ENCODE measurements around the gene EIF3D.
A peak's percentile ranks its signal among the peaks of the same experiment; 100 is the strongest.

Gene EIF3D

DNA sequence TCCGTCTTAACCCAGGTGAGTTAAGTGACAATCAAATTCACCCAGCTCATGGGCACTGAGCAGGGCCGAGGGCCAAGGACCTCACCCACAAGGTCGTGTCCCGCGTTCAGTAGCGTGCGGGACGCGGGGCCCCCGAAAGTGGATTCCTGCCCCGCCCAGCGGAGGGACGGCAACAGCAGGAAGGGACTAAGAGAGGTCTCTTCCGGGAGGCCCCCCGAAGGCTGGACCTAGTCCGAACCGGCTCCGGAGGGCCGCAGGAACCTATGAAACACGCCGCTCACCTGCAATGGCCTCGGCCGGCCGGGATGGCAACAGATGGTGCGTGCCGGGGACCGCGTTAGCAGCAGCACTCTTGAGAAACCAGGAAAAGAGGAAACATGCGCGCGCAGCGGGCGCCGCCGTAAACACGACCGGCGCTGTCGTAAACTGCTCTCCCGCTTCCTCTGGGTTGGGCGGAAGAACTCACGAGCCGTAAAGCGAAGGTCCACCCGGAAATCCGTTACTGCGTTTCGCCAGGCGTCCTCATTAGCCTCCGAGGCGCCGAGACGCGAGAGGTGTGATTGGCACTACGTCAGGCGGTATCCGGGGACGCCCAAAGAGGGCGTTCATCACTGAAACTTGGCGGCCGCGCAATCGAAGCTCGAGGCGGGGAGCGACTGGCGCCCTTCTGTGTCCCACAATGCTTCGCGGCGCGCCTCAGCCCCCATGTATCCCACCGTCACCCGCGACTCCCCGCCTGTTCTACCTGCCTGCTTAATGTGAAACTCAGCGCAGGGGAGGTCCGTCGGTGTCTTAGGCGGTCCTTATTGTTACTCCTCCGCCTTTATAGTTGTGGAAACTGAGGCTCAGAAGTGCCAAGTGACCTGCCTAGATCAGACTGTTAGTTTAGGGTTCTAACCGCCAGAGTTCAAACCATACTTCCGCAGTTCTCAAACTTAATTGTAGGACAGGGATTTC lies at the start of gene EIF3D:
TSS of gene EIF3D (minus strand) at position 372 of the 957 bp plus-strand sequence. CDS start 3,045 bp downstream, outside the sequence.
- peak; percentile 99 for DNase-seq (ENCODE audit: low read depth)

GRCh38 chr22:36578619-36579018 lies 49.7 kb upstream of the EIF3D start:
- DNase-seq (ENCODE audit: low read depth): no peak

GRCh38 chr22:36577019-36577418 lies 48.1 kb upstream of the EIF3D start:
- DNase-seq (ENCODE audit: low read depth): peak; percentile 88

DNA sequence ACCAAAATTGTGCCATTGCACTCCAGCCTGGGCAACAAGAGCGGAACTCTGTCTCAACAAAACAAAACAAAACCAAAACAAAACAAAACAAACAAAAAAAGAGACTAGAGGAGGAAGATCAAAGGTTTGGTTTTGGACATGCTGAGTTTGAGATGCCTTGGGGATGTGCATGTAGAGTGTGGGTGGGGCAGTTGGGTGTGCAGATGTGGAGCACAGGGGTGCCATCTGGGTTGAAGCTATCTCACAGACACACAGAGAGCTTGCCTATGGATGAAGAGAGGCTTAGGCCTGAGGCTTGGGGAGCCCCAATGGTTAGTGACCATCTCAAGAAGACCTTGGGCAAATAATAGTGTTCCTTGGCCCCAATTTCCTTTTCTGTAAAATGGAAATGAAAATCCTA lies 45.8 kb upstream of the EIF3D start:
- no peak for DNase-seq (ENCODE audit: low read depth)

- DNase-seq (ENCODE audit: low read depth): no peak
Observed at GRCh38 chr22:36573815-36574363, 44.9 kb upstream of the EIF3D start.

- no peak for DNase-seq (ENCODE audit: low read depth)
Observed at GRCh38 chr22:36571991-36572390, 43.0 kb upstream of the EIF3D start.

- DNase-seq (ENCODE audit: low read depth): peak; percentile 39
Observed at GRCh38 chr22:36569999-36570398, 41.0 kb upstream of the EIF3D start.

- no peak for DNase-seq (ENCODE audit: low read depth)
Observed at GRCh38 chr22:36568846-36569245, 39.9 kb upstream of the EIF3D start.

DNA sequence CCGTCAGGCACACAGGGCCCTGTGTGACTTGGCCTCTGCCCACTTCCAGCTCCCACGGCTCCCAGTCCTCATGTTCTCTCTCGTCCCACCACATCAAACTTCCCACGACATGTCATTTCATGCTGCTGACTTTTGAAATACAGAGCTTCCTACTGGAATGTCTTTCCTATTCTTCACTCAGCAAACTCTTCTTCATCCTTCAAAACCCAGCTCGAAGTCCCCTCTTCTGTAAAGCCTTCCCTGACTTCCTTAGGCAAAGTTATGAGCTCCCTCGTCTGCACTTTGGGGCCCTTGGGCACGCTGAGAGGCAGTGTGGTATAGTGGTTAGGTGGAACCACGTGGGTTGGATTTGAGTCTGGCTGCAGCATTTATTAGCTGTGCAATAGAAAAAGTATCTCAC lies 37.8 kb upstream of the EIF3D start:
- DNase-seq (ENCODE audit: low read depth): no peak

- no peak for DNase-seq (ENCODE audit: low read depth)
Observed at GRCh38 chr22:36565686-36566085, 36.7 kb upstream of the EIF3D start.

DNA sequence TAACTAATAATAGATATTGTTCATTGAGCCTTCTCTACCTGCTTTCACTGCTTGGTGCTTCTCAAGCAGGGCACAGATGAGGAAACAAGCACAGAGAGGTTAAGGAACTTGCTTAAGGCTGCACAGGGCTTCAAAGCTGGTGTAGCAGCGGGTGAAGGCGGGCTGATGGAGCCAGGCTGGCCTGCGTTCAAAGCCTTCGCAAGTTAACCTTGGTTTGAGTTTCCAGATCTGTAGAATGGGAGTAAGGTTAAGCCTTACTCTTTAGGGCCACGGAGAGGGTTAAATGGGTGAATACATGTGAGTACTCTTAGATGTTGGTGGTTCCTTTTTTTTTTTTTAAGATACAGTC lies 36.2 kb upstream of the EIF3D start:
- DNase-seq (ENCODE audit: low read depth): no peak

DNA sequence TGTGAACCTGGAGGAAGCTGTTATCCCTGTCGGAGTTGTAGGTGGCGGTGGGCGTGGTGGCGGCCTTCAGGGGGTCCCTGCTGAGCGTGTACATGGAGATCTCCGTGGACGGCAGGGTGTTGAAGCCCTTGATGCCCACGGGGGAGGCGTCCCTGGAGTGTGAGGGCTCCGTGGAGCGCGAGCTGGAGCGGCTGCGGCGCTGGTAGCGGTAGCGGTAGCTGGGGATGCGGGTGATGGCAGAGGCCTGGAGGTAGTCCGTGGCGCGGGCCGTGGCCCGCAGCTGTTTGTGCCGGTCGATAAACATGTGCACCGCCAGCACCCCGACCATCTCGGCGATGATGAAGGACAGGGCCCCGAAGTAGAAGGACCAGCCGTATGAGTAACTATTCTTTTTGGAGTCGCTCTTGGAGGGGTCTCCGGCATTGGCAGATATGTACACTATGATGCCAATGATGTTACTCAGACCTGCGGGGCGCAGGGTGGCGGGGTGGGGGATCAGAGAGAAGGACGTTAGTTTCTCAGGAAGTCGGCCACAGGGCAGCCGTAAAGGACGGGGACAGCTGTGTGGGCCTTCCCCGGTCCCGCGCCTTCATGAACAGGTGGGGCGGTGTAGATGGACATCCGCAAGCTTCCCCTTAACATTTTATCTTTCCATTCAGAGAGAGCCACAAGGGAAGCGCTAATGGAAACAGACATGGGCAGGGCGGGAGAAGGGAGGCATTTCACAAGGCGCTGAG lies 35.6 kb upstream of the EIF3D start:
- DNase-seq (ENCODE audit: low read depth): no peak

- DNase-seq (ENCODE audit: low read depth): no peak
Observed at GRCh38 chr22:36563898-36564297, 34.9 kb upstream of the EIF3D start.

GRCh38 chr22:36563444-36563843 lies 34.5 kb upstream of the EIF3D start:
- no peak for DNase-seq (ENCODE audit: low read depth)

- DNase-seq (ENCODE audit: low read depth): no peak
Observed at GRCh38 chr22:36563001-36563400, 34.0 kb upstream of the EIF3D start.

DNA sequence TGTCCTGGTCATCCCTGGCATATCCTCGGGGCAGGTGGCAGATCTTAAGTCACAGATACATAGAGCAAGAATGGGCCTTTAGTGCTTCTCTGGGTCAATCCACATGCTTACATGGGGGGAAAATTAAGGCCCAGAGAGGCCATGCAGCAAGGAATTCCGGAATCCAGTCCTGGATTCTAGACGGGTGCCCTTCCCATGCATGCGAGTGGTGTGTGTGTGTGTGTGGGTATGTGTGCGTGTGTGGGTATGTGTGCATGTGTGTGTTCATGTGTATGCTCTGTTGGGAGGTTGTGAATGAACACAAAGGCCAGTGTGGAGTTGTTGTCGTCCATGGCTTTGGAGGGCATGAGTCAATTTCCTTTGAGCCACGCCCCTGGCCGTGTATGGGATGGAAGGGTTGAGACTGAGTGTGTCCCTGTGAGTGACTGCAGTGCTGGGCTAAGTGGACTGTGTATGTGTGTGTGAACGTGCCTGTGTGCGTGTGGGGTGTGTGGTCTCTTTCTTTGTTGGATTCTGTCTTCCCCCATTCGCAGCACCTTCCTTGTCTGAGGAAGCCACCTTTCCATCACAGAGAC lies 33.4 kb upstream of the EIF3D start:
- no peak for DNase-seq (ENCODE audit: low read depth)

DNA sequence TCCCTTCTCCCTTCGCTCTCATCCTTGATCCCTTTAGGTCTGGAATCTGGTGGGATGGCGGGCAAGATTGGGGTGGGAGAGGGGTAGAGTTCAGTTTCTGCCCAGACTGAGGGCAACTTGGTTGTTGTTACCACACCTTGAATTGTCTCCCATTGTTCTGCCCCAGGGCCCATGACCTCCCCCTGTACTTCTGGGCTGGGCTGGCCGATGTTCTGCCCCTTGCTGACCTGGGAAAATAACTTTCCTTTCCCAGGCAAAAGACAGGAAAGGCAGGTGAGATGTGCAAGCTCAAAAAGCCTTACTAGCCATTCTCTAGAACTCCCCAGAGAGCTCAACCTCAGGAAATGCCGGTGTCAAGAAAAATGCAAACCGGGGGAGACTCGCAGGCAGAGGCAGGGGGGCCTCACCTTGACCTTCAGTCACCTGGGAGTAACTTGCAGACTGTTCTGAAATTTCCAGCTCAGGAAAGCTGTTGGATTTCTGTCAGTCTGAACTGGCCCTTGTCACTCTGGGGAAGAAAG lies 32.4 kb upstream of the EIF3D start:
- DNase-seq (ENCODE audit: low read depth): no peak

DNA sequence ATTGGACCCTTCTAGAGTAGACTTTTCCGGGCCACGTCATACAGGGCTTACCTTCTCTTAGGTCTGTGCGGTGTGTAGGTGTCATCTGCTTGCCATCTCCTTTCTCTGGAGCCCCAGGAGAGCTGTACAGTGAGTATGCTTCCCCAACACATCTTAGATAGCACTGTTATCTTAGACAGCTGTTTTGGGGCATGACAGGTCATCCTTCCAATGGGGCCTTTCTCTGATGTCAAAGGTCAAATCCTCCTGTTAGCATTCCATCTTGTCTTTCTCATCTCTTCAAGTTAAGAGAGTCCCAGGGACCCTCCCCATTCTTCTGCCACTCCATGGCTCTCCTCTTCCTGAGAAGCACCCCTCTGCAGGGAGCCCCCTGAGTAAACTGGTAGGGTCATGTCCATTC lies 31.0 kb upstream of the EIF3D start:
- no peak for DNase-seq (ENCODE audit: low read depth)

GRCh38 chr22:36554098-36554497 lies 25.1 kb upstream of the EIF3D start:
- DNase-seq (ENCODE audit: low read depth): no peak

- DNase-seq (ENCODE audit: low read depth): no peak
Observed at GRCh38 chr22:36552289-36552688, 23.3 kb upstream of the EIF3D start.

DNA sequence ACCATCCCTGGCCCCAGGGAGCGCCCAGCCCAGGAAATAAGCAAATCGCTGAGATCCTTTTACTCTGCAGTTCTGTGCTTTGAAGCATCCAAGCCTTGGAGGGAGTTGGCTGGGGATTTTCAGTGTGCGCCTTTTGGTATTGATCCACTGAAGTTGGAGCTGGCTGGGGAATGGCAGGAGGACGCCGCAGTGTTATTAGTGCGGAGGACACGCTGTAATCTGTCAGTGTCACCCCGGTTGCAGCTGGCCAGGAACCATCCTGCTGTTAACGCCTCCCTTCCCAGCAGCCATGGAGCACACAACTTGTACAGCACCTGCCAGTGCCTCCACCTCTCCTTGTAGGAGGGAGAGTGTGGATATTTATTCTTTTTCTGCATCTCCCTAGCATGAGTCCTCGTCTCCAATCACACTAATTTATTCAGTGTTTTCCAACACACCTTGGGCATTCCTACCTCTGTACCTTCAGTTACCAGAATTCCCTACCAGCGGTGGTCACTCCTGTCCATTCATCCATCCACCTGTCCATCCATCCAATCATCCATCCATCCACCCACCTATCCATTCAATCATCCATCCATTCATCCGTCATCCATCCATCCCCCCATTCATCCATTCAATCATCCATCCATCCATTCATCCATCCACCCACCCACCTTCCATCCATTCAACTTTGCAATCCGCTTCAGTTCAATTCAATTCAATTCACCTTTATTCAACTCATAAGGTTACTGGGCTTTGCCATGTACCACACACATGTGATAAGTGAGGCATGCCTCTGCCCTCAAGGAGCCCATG lies 21.9 kb upstream of the EIF3D start:
- no peak for DNase-seq (ENCODE audit: low read depth)

DNA sequence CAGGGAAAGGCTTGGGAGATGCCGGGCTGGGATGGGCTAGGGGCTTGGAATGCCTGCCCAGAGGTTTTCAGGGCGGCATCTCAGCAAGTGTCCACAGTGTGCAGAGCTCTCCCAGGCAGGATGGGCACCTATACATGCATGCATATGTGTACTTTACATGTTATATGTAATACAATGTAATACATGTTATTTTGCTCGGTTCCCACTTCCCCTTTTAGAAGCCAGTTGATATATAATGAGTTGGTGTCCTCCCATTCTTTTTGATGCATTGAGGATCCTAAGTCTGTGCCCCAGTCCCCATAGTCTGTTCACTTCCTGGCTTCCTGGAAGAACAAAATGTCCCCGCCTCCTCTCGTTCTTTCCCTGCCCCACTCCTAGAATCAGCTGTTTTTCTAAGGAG lies 20.1 kb upstream of the EIF3D start:
- DNase-seq (ENCODE audit: low read depth): no peak
